Body of pancreas (tissue), 4 donors: ENCODE measurements around the gene CT47C1. TPM values are rescaled to one million over a fixed set of nuclear protein-coding genes. Genes with fewer than 3 reads are reported as not detected.

Experiments used
- ATAC-seq: fragments of 150-250 bp; one replicate; pipeline ENCODE4 v1.9.1; 2016
- DNase-seq, 4 donors: peaks; one replicate each; pipeline ENCODE4 v3.0.0-alpha.2; 2019
- H3K27ac ChIP-seq, 4 donors: fragments of 200-600 bp; sonication (generic); 1 replicate in 3 of 4; 2 replicates in 1 of 4; pipeline versions ENCODE4 v1.5.1 to v1.6.1; 2016 to 2019; ENCODE audit warnings: mild to moderate bottlenecking in 1 of 4, mixed read lengths in 1 of 4, moderate library complexity in 1 of 4
- H3K27me3 ChIP-seq, 2 donors: fragments of 200-600 bp; sonication (generic); one replicate each; pipeline ENCODE4 v1.6.0; 2016; ENCODE audit warnings: mild to moderate bottlenecking in 1 of 2
- H3K36me3 ChIP-seq, 2 donors: fragments of 200-600 bp; sonication (generic); replicated peaks in 1 of 2; 2 replicates each; pipeline ENCODE4 v1.5.1; 2016; ENCODE audit warnings: low read depth in 2 of 2; ENCODE audit not compliant: insufficient read depth in 1 of 2
- H3K4me1 ChIP-seq: fragments of 200-600 bp; sonication (generic); one replicate; pipeline ENCODE4 v1.6.0; 2016
- H3K4me3 ChIP-seq, 2 donors: fragments of 200-600 bp; sonication (generic); 1 replicate in 1 of 2; 2 replicates in 1 of 2; pipeline ENCODE4 v1.5.1; 2016 to 2019
- H3K9me3 ChIP-seq, 3 donors: fragments of 200-600 bp; sonication (generic); 1 replicate in 2 of 3; 2 replicates in 1 of 3; pipeline ENCODE4 v1.5.1; 2016
- CTCF ChIP-seq, 7 experiments: fragments of 450-650 bp in 4 of 7; fragments of 200-600 bp in 3 of 7; sonication (generic) in 3 of 7; IDR thresholded peaks; one replicate each; pipeline ENCODE4 v1.5.1; 2016 to 2019; ENCODE audit warnings: antibody characterized with exemption in 7 of 7
- POLR2A ChIP-seq, 3 donors: fragments of 450-650 bp; IDR thresholded peaks; one replicate each; pipeline ENCODE4 v1.6.1; 2016; ENCODE audit warnings: antibody characterized with exemption in 3 of 3, mild to moderate bottlenecking in 2 of 3
- WGBS, 2 donors: methylation state at CpG; one replicate each; pipeline ENCODE4 v1.1.5; 2017; 5-methylcytosine and 5-hydroxymethylcytosine counted together
- intact Hi-C: fragments of 100-400 bp; cut with DNase I; formaldehyde crosslinking; loops from one replicate; pipeline ENCODE4 v1.15.1; 2023
- total RNA-seq, 2 donors: library from RNA; depleted of rRNA; stranded (reverse); fragments of >200 nt; gene quantifications; one replicate each; pipeline ENCODE4 v1.1.0, GENCODE V29; 2016

The CT47C1 gene
- total RNA-seq, 2 donors from 2014 or later, result not detected

GRCh38 chrX:119084766-119085165, 12.0 kb downstream of the CT47C1 start:
- no peak overlapping the region for H3K27ac ChIP-seq
- no peaks in the 10 kb centered on the region for H3K9me3 ChIP-seq
- H3K4me3 ChIP-seq, result no peak overlapping the region
- DNase-seq (no peak), ATAC-seq (no peak)
- 80 to 88% methylated on average over 2 to 3 of the region's 3 CpGs for WGBS, 2 donors
- intact Hi-C loops, result no loop called here
- H3K27me3 ChIP-seq, result no peaks in the 10 kb centered on the region
- TF ChIP-seq CTCF (IDR thresholded peaks at IDR 0.05) (no peak), POLR2A (IDR thresholded peaks at IDR 0.05) (no peak)
- H3K36me3 ChIP-seq, result no peaks in the 10 kb centered on the region
- H3K4me1 ChIP-seq, result no peaks in the 10 kb centered on the region

- ATAC-seq (no peak), DNase-seq (no peak)
- intact Hi-C loops, result no loop called here
Observed at GRCh38 chrX:119087121-119087520, 14.3 kb downstream of the CT47C1 start.

GRCh38 chrX:119089619-119090018, 16.8 kb downstream of the CT47C1 start:
- 88 to 91% methylated on average over 1 of the region's 1 CpG for WGBS, 2 donors
- TF ChIP-seq POLR2A (IDR thresholded peaks at IDR 0.05), result no peak
- intact Hi-C loops, result no loop called here

More at GRCh38 chrX:119087121-119087520, 14.3 kb downstream of the CT47C1 start:
- TF ChIP-seq CTCF (IDR thresholded peaks at IDR 0.05) (no peak), POLR2A (IDR thresholded peaks at IDR 0.05) (no peak)
- 78 to 90% methylated on average over 1 of the region's 1 CpG for WGBS, 2 donors
- Histone ChIP-seq H3K27ac (no peak overlapping the region), H3K4me1 (no peaks in the 10 kb centered on the region), H3K4me3 (no peak overlapping the region), H3K9me3 (no peaks in the 10 kb centered on the region), H3K36me3 (no peaks in the 10 kb centered on the region), H3K27me3 (no peaks in the 10 kb centered on the region)

DNA sequence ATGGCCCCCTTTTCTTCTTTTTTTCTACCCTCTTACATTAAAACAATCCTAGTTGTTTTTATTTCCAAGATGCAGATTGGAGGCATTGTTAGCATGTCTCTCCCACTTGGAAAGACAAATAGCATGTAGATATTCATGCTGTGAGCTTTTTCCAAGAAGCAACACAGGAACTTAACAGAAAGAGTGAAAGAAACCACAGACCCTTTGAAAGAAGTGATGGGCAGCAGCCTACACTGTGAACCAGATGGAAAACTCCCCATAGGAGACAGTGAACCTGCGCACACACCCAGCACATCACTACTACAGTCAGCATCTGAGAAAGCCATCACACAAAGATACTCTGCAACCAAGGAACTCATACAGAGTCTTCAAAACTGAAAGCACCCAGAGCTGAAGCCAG, 17.8 kb downstream of the CT47C1 start:
- no peak overlapping the region for H3K27ac ChIP-seq
- H3K9me3 ChIP-seq, result no peaks in the 10 kb centered on the region
- intact Hi-C loops, result no loop called here
- WGBS, 2 donors, result 100% methylated on average over 1 of the region's 1 CpG
- H3K4me1 ChIP-seq, result no peaks in the 10 kb centered on the region
- no peak for TF ChIP-seq CTCF (IDR thresholded peaks at IDR 0.05)
- no peak for TF ChIP-seq POLR2A (IDR thresholded peaks at IDR 0.05)
- DNase-seq (no peak), ATAC-seq (no peak)
- no peaks in the 10 kb centered on the region for H3K27me3 ChIP-seq
- H3K4me3 ChIP-seq, result no peak overlapping the region
- no peaks in the 10 kb centered on the region for H3K36me3 ChIP-seq

More at GRCh38 chrX:119089619-119090018, 16.8 kb downstream of the CT47C1 start:
- H3K4me1 ChIP-seq, result no peaks in the 10 kb centered on the region
- no peaks in the 10 kb centered on the region for H3K36me3 ChIP-seq
- no peak overlapping the region for H3K4me3 ChIP-seq
- no peaks in the 10 kb centered on the region for H3K27me3 ChIP-seq
- ATAC-seq (no peak), DNase-seq (no peak)
- no peak overlapping the region for H3K27ac ChIP-seq
- no peaks in the 10 kb centered on the region for H3K9me3 ChIP-seq

DNA sequence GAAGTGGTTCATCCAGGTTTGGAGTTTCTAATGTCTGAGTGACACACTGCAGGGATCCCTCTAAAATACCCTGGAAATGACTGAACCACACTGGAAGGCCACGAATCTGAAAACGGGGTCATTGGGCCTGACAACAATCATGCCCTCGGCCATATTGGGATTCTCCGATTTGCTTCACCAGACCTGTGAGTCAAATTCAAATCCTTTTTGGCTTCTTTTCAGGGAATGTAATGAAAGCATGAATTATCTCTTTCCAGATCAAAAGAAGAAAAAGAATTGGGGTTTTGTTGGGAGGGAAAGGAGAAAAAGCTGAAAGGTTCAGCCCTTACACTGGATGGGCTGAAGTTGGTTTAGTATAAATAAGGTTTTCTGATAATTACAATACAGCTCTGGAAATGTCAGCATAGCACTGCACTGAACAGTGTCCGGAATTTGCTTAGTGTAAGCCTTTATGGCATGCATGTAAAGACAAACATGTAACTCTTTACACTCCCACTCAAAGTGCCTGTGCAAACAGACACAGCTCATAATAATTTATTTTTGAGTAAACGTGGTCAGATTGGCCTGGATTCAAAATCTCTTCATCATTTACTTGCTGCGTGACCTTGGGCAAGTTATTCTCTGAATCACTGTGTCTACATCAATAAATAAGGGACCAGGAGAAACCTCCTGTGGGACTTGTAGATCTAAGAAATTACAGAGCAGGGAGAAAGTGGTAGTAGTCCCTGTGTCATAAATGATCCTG, 21.4 kb downstream of the CT47C1 start:
- ATAC-seq (no peak), DNase-seq (no peak)
- Histone ChIP-seq H3K27ac (no peak overlapping the region), H3K36me3 (no peaks in the 10 kb centered on the region), H3K4me1 (no peaks in the 10 kb centered on the region), H3K27me3 (no peaks in the 10 kb centered on the region), H3K4me3 (no peak overlapping the region), H3K9me3 (no peaks in the 10 kb centered on the region)
- intact Hi-C loops, result no loop called here
- TF ChIP-seq CTCF (IDR thresholded peaks at IDR 0.05) (no peak), POLR2A (IDR thresholded peaks at IDR 0.05) (no peak)
- 57 to 72% methylated on average over 7 of the region's 7 CpGs for WGBS, 2 donors
